ENCODE measurements around the gene ZNF441.

The ZNF441 gene

GRCh38 chr19:11735375-11735774 is 31.4 kb upstream of the ZNF441 start:
- no peak overlapping the region for H3K4me3 ChIP-seq (ENCODE audit: low read length)
- H3K9me3 ChIP-seq (ENCODE audit: insufficient read depth, low read length): peaks cover 3% of the 10 kb centered on the region; the same call in 1 of the 2 replicates
- peaks cover 17% of the 10 kb centered on the region for H3K4me1 ChIP-seq (ENCODE audit: low read length)
- no peak overlapping the region for H2AFZ ChIP-seq (ENCODE audit: low read depth, low read length)
- H3K27ac ChIP-seq (ENCODE audit: low read length): no peak overlapping the region
- TF ChIP-seq CTCF (IDR thresholded peaks at IDR 0.05; ENCODE audit: low read depth, low read length) (no peak), EZH2phosphoT487 (IDR thresholded peaks at IDR 0.05; ENCODE audit: low read depth) (no peak)
- H3K36me3 ChIP-seq (replicated peaks; ENCODE audit: low read depth, low read length): peaks cover 49% of the 10 kb centered on the region
- H3K9ac ChIP-seq (ENCODE audit: low read length): no peak overlapping the region
- H4K20me1 ChIP-seq (ENCODE audit: insufficient read depth, low read length): peaks cover 25% of the 10 kb centered on the region
- H3K79me2 ChIP-seq (ENCODE audit: low read length): peaks cover 70% of the 10 kb centered on the region
- no peak overlapping the region for H3K4me2 ChIP-seq (ENCODE audit: low read length)
- H3K27me3 ChIP-seq (ENCODE audit: low read depth, low read length): no peaks in the 10 kb centered on the region

GRCh38 chr19:11736696-11737095 is 30.1 kb upstream of the ZNF441 start:
- no peak overlapping the region for H2AFZ ChIP-seq (ENCODE audit: low read depth, low read length)
- H3K27ac ChIP-seq (ENCODE audit: low read length): peak overlapping the region; percentile 0; the same call in 1 of the 2 replicates
- peaks cover 22% of the 10 kb centered on the region for H4K20me1 ChIP-seq (ENCODE audit: insufficient read depth, low read length)
- TF ChIP-seq EZH2phosphoT487 (IDR thresholded peaks at IDR 0.05; ENCODE audit: low read depth) (no peak), CTCF (IDR thresholded peaks at IDR 0.05; ENCODE audit: low read depth, low read length) (no peak)
- H3K27me3 ChIP-seq (ENCODE audit: low read depth, low read length): no peaks in the 10 kb centered on the region
- no peak overlapping the region for H3K9ac ChIP-seq (ENCODE audit: low read length)
- H3K4me1 ChIP-seq (ENCODE audit: low read length): peaks cover 17% of the 10 kb centered on the region
- peaks cover 39% of the 10 kb centered on the region for H3K36me3 ChIP-seq (replicated peaks; ENCODE audit: low read depth, low read length)
- H3K79me2 ChIP-seq (ENCODE audit: low read length): peaks cover 59% of the 10 kb centered on the region
- H3K4me2 ChIP-seq (ENCODE audit: low read length): peak overlapping the region; percentile 52
- peak overlapping the region; percentile 22 for H3K4me3 ChIP-seq (ENCODE audit: low read length)
- H3K9me3 ChIP-seq (ENCODE audit: insufficient read depth, low read length): no peaks in the 10 kb centered on the region

- H3K9ac ChIP-seq (ENCODE audit: low read length): peak overlapping the region; percentile 83
- peaks cover 34% of the 10 kb centered on the region for H3K36me3 ChIP-seq (replicated peaks; ENCODE audit: low read depth, low read length)
These were observed 28.6 kb upstream of the ZNF441 start for GRCh38 chr19:11737964-11738745.

More at GRCh38 chr19:11737964-11738745, 28.6 kb upstream of the ZNF441 start:
- Histone ChIP-seq H3K4me3 (ENCODE audit: low read length) (peak overlapping the region; percentile 94), H3K4me1 (ENCODE audit: low read length) (peaks cover 17% of the 10 kb centered on the region), H3K9me3 (ENCODE audit: insufficient read depth, low read length) (no peaks in the 10 kb centered on the region), H3K27me3 (ENCODE audit: low read depth, low read length) (no peaks in the 10 kb centered on the region), H3K4me2 (ENCODE audit: low read length) (peak overlapping the region; percentile 92), H4K20me1 (ENCODE audit: insufficient read depth, low read length) (peaks cover 22% of the 10 kb centered on the region), H2AFZ (ENCODE audit: low read depth, low read length) (peak overlapping the region; percentile 55), H3K27ac (ENCODE audit: low read length) (peak overlapping the region; percentile 64), H3K79me2 (ENCODE audit: low read length) (peaks cover 51% of the 10 kb centered on the region)
- TF ChIP-seq CTCF (IDR thresholded peaks at IDR 0.05; ENCODE audit: low read depth, low read length) (peak; percentile 20; the same call in 1 of the 2 replicates), EZH2phosphoT487 (IDR thresholded peaks at IDR 0.05; ENCODE audit: low read depth) (no peak)
